ENCODE results near the gene PGBD4.
"Not testable (repeated sequence)": the region's sequence is repeated elsewhere in the genome, so short reads cannot be mapped to it uniquely, and the experiment has no call there.

PGBD4 gene

DNA sequence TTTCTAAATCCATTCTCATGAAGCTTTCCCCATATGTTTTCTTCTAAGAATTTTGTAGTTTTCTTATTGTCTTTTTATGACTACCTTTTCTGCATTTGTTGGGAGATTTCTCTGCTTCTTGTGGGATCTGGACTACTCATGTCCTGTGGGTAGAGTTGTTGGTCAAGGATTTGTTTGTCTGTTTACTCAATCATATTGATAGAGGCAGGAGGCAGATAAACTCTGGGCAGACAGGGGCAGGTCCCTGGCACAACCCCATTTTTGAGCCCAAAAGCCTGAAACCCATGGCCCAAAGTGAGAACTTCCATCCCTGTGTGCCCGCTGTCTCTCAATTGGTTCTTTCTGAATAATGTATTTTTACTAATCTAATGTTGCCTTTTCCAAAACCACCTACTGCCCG lies 12.3 kb downstream of the PGBD4 start:
- no peak for DNase-seq (ENCODE audit: low read depth in 2 of 2)

DNA sequence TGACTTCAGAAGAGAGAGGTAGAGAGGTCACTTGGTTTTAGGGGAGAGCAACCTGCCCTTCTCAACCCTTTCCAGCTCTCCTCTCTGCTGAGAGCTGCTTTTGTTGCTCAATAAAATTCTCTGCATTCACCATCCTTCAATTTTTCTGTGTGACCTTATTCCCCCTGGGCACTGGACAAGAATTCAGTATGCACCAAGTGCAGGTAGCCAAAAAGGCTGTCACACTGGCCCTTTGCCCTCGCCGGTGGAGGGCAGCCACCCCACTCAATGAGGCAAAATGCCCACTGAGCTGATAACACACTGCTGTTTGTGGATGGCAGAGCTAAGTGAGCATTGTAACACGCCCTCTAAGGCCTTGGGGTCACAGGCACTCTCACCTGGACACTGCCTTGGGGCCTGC lies 12.9 kb downstream of the PGBD4 start:
- DNase-seq (ENCODE audit: low read depth in 2 of 2) = no peak

DNA sequence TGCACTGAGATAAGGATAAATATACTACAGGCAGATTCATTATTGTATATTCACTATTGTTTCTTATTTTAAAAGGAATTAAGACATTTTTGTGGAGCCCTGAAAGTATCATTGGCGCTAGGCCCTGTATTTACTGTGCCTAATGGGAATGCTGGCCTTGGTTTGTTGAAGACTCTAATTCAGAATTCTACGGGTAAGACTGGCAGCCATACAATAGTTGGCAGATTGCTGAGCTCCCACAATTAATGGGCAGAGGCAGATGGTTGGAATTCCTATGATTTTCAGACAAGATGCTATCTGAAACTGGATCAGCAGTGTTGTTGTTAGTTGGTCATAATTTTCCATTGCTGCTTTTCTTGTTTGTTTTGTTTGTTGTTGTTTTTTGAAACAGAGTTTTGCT lies 14.7 kb downstream of the PGBD4 start:
- DNase-seq (ENCODE audit: low read depth in 2 of 2) = no peak

DNA sequence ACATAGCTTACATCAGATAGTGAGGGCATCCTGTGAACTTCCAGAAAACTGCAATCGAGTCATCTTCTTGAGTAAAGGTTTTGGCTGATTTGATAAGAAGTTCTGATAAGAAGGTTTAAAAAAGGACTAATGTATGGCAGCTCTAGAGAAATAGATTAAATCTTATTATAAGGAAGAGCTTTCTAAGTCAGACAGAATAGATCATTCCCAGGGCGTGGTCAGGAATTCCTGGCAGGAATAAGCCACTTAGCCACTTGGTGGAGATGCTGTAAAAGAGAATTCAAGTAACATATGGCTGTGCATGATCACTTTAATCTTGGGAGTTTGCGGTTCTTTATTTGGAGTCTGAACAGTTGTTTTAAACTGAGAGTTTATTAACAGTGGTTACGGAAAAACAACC lies 17.4 kb downstream of the PGBD4 start:
- DNase-seq (ENCODE audit: low read depth in 2 of 2) = no peak

DNA sequence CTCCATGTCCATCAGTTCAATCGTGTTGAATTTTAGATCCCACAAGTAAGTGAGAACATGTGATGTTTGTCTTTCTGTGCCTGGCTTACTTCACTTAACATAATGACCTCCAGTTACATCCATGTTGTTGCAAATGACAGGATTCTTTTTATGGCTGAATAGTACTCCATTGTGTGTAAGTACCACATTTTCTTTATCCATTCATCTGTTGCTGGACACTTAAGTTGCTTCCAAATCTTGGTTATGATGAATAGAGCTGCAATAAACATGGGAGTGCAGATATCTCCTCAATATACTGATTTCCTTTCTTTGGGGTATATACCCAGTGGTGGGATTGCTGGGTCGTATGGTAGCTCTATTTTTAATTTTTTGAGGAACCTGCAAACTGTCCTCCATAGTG lies 18.5 kb downstream of the PGBD4 start:
- not testable (repeated sequence) for DNase-seq (ENCODE audit: low read depth in 2 of 2)

DNA sequence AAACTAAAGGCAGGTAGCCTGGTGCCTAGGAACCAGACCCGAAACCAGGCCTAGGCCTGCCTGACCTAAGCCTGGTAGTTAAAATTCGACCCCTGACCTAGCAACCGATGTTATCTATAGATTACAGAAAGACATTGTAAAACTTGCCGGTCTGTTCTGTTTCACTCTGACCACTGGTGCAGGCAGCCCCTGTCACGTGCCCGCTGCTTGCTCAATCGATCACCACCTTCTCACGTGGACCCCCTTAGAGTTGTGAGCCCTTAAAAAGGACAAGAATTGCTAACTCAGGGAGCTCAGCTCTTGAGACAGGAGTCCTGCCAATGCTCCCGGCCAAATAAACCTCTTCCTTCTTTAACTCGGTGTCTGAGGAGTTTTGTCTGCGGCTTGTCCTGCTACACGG lies 19.9 kb downstream of the PGBD4 start:
- DNase-seq (ENCODE audit: low read depth in 2 of 2) = not testable (repeated sequence)

DNA sequence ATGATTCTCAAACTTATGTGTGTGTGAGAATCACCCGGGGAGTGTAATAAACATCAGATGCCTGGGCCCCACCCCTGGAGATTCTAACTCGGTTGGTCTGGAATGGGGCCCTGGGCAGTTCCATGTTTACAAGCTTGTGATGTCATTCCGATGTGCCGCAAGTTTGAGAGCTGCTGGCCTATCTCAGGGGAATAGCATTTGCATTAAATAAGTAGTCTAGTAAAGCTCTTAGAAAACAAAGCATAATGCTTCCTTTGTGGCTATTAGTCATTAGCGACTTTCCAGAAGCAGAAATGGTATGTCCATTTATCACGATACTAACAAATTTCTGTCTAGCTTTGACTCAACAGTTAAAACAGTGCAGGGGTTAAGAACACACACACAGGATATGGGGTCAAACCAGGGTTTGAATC lies 20.9 kb downstream of the PGBD4 start:
- no peak for DNase-seq (ENCODE audit: low read depth in 2 of 2)

DNA sequence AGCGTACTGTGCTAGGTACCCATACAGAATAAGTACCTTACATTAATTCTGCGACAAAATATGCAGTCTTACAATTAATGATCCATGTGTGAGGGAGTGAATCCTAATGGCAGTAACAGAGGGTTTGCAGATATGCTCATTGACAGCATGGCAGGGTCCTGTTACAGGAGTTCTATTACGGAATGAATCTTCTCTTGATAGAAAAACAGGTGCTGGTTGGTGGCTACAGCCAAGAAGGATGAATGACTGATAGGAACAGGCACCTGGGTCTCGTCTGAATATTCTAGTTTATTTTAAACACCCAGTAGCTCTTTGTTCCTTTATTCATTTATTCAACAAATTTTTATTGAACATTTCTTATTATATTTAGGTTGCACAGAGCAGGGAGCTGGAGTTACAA lies 22.8 kb downstream of the PGBD4 start:
- no peak for DNase-seq (ENCODE audit: low read depth in 2 of 2)

DNA sequence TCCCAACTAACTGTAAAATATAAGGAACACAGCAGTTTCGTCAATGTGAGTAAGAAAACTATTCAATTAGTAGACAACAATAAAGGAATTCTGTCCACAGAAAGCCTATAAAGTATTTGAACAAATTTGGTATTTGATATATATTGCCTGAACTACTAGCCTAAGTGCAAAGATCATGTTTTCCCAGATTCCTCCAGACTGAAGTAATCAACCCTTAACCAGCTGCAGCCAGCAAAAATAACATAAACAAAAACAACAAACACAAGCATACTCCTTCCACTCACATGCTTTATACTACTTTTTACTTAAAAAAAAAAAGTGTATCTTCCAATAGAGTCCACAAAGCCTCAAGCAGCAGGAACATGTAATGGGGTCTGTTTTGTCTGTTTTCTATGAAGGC lies 24.1 kb downstream of the PGBD4 start:
- DNase-seq (ENCODE audit: low read depth in 2 of 2) = no peak

DNA sequence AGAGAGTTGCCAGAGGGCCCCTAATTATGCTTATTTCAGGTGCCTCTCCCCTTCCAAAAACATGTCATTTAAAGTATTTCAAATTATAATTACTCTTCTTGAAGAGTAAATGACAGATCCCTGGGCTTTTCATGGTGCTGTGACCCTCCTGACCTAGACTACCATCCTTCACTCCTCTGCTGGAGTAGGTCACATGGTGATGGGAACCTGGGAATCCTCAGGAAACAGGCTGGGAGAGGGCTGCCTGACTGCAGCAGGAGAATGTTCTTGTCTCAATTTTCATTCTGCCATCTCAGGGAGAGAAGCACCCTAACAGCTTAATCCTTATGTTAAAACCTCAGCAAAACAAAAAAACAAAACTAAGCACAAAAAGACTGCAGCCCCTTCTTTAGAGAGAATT lies 24.6 kb downstream of the PGBD4 start:
- no peak for DNase-seq (ENCODE audit: low read depth in 2 of 2)

DNA sequence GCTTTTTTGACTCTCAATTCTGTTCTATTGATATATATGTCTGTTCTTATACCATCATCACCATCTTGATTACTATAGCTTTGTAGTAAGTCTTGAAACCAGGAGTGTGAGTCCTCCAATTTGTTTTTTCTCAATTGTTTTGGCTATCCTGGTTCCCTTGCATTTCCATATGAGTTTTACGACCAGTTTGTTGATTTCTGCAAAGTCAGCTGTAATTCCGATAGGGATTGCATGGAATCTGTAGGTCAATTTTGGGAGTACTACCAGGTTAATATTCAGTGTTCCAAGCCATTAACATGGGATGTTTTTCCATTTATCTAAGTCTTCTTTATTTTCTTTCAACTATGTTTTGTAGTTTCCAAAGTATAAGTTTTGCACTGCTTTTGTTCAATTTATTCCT lies 27.0 kb downstream of the PGBD4 start:
- no peak for DNase-seq (ENCODE audit: low read depth in 2 of 2)

DNA sequence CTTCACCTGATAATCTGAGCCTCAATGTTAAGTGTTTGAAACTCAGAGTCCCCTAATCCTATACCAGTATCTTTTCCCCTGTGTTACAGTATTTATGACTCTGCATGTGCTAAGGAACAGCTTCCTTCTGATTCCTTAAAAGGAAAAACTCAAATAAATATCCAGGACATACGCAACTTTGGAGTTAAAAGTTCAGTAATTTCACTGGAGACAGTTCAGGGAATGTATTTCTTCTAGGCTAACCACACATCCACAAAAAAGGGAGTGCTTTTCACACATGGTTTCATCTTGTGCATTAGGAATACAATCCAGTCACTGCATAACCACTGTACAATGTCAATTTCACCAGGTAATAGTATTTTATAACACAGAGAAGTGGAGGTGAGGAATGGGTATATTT lies 31.0 kb downstream of the PGBD4 start:
- no peak for DNase-seq (ENCODE audit: low read depth in 2 of 2)

DNA sequence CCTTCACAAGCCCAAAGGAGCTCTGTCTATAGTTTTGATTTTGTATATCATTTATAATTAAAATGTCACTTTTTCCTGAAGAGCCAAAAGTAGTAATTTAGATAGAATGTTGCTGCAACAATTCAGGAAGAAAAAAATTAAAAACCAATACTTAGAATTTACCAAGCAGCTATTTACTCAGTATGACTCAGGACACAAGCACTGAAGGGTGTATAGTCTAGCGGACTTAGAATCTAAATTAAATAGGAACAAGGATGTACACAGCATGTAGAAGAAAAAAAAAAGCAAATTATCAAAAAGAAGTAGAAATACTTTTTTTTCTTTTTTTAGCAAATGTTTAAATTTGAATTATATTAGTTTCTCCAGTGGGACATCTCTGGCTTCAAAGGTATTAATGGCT lies 31.6 kb downstream of the PGBD4 start:
- DNase-seq (ENCODE audit: low read depth in 2 of 2) = no peak

DNA sequence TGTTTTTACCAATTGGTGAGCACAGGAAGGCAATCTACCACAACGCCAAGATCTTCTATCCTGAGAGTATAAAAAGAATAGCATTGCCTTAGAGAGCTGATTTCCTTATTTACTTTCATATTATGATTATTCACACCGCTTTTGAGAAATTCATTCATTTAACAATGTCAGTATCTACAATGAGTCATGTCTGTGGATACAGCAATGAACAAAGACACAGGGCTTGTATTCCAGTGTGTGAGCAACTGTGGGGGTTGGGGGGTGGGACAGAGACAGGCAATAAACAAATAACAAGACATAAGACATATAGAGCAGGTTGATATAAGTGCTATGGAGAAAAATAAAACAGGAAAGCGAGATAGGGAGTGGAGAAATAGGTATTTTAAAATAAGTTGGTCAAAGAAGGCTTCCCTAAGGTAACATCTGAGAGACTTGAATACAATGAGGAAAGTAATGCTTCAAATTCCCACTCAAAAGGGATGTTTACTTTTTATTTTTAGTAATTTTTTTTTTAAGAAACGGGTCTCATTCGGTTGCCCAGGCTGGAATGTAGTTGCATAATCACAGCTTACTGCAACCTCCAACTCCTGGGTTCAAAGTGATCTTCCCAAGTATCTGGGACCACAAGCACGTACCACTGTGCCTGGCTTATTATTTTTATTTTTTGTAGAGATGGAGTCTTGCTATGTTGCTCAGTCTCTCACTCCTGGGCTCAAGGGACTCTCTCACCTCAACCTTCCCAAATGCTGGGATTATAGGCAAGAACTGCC lies 45.7 kb downstream of the PGBD4 start:
- no peak for DNase-seq (ENCODE audit: low read depth in 2 of 2)

DNA sequence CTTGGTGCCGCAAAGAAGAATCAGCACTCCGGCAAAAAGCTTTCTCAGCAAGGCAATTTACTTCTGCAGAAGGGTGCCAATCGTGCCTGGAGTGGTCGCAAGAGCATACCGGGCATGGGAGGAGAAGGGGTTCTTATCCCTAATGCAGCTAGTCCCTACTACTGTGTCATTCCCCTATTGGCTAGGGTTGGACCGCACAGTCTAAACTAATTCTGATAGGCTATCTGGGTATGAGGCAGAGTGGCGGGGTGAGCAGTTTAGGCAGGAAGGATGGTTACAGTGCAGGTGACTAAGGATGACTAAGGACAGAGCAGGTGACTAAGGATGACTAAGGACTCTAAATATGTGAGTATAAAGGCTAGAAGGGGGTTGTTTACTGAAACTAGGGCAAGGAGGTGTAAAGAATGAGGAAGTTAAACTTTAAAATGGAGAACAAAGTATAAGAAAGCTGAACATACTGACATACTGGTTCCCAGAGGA lies 52.9 kb downstream of the PGBD4 start:
- no peak for DNase-seq (ENCODE audit: low read depth in 2 of 2)

DNA sequence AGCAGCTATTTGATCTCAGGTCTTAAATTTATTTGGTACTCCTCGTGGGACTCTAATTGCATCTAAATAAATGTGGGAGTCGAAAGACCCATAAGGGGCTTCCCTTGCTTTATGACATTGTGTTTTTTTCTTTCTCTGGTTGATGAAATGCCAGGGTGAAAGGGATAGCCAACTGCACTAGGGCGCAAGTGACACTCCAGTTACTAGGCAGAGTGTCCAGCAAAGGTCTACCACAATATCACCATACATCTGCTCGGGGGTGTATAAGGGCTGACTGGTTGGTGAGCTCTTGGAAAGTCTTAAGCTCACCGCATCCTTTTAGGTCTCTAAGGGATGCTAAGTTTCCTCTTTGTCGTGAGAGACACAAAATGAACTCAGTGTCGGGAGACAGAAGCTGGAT lies 54.0 kb downstream of the PGBD4 start:
- DNase-seq (ENCODE audit: low read depth in 2 of 2) = no peak

Data from stimulated activated CD4-positive, alpha-beta T cell treated with anti-CD3 and anti-CD28 coated beads, Interleukin-1b, Interleukin-23, amount 100 ng/mL, for 4 hours (primary cell).